ENCODE measurements around the gene ATP1A3.
A peak's percentile ranks its signal among the peaks of the same experiment; 100 is the strongest.

Gene ATP1A3

GRCh38 chr19:41999878-42000208 is 5.8 kb upstream of the ATP1A3 start:
- Histone ChIP-seq H3K27ac (ENCODE audit: poor library complexity, severe bottlenecking) (no peak overlapping the region), H3K4me1 (ENCODE audit: insufficient read depth, poor library complexity, severe bottlenecking) (no peaks in the 10 kb centered on the region), H3K9me3 (ENCODE audit: severe bottlenecking) (no peaks in the 10 kb centered on the region), H3K4me3 (ENCODE audit: severe bottlenecking) (no peak overlapping the region), H3K27me3 (ENCODE audit: insufficient read depth, poor library complexity, severe bottlenecking) (peaks cover 64% of the 10 kb centered on the region), H3K36me3 (ENCODE audit: low read depth) (no peaks in the 10 kb centered on the region)
- no peak for DNase-seq (ENCODE audit: low spot score)
- TF ChIP-seq CTCF (IDR thresholded peaks at IDR 0.05; ENCODE audit: poor library complexity, severe bottlenecking): no peak
- ATAC-seq (ENCODE audit: low read depth): no peak

- TF ChIP-seq CTCF (IDR thresholded peaks at IDR 0.05; ENCODE audit: poor library complexity, severe bottlenecking): no peak
- Histone ChIP-seq H3K27me3 (ENCODE audit: insufficient read depth, poor library complexity, severe bottlenecking) (peaks cover 66% of the 10 kb centered on the region), H3K4me1 (ENCODE audit: insufficient read depth, poor library complexity, severe bottlenecking) (no peaks in the 10 kb centered on the region), H3K36me3 (ENCODE audit: low read depth) (no peaks in the 10 kb centered on the region), H3K27ac (ENCODE audit: poor library complexity, severe bottlenecking) (no peak overlapping the region), H3K4me3 (ENCODE audit: severe bottlenecking) (no peak overlapping the region), H3K9me3 (ENCODE audit: severe bottlenecking) (no peaks in the 10 kb centered on the region)
- ATAC-seq (ENCODE audit: low read depth) (no peak), DNase-seq (ENCODE audit: low spot score) (no peak)
Observed at GRCh38 chr19:41999071-41999877, 5.2 kb upstream of the ATP1A3 start.

- H3K27ac ChIP-seq (ENCODE audit: poor library complexity, severe bottlenecking): no peak overlapping the region
- no peak overlapping the region for H3K4me3 ChIP-seq (ENCODE audit: severe bottlenecking)
- H3K27me3 ChIP-seq (ENCODE audit: insufficient read depth, poor library complexity, severe bottlenecking): peaks cover 71% of the 10 kb centered on the region
Observed at GRCh38 chr19:41998246-41999020, 4.4 kb upstream of the ATP1A3 start.

GRCh38 chr19:41997851-41998229 is 3.8 kb upstream of the ATP1A3 start:
- no peak for TF ChIP-seq CTCF (IDR thresholded peaks at IDR 0.05; ENCODE audit: poor library complexity, severe bottlenecking)
- no peak for DNase-seq (ENCODE audit: low spot score)
- no peak for ATAC-seq (ENCODE audit: low read depth)
- no peaks in the 10 kb centered on the region for H3K4me1 ChIP-seq (ENCODE audit: insufficient read depth, poor library complexity, severe bottlenecking)
- H3K36me3 ChIP-seq (ENCODE audit: low read depth): no peaks in the 10 kb centered on the region
- no peak overlapping the region for H3K4me3 ChIP-seq (ENCODE audit: severe bottlenecking)
- peaks cover 72% of the 10 kb centered on the region for H3K27me3 ChIP-seq (ENCODE audit: insufficient read depth, poor library complexity, severe bottlenecking)
- no peaks in the 10 kb centered on the region for H3K9me3 ChIP-seq (ENCODE audit: severe bottlenecking)
- no peak overlapping the region for H3K27ac ChIP-seq (ENCODE audit: poor library complexity, severe bottlenecking)

More at GRCh38 chr19:41998246-41999020, 4.4 kb upstream of the ATP1A3 start:
- no peak for ATAC-seq (ENCODE audit: low read depth)
- DNase-seq (ENCODE audit: low spot score): no peak
- H3K36me3 ChIP-seq (ENCODE audit: low read depth): no peaks in the 10 kb centered on the region
- no peaks in the 10 kb centered on the region for H3K9me3 ChIP-seq (ENCODE audit: severe bottlenecking)
- H3K4me1 ChIP-seq (ENCODE audit: insufficient read depth, poor library complexity, severe bottlenecking): no peaks in the 10 kb centered on the region
- peak; percentile 51 for TF ChIP-seq CTCF (IDR thresholded peaks at IDR 0.05; ENCODE audit: poor library complexity, severe bottlenecking)
